ENCODE results near the gene TMEM161A. TPM values are rescaled to one million over a fixed set of nuclear protein-coding genes. Genes with fewer than 3 reads are reported as not detected.
A peak's percentile ranks its signal among the peaks of the same experiment; 100 is the strongest.

Gene TMEM161A
- total RNA-seq, result 10 to 100 TPM; 15.1 to 21.9 (median 18.4) TPM
- 10 to 100 TPM; 17.0 to 31.7 (median 26.2) TPM for polyA plus RNA-seq
- long read RNA-seq, donor 1, partial matches to known transcripts, result 0 of 7 reads
- long read RNA-seq, donor 1, other reads (novel, unspliced or antisense), result 0 of 7 reads
- long read RNA-seq, donor 2, partial matches to known transcripts, result 5 of 9 reads
- long read RNA-seq, donor 2, other reads (novel, unspliced or antisense), result 0 of 9 reads

DNA sequence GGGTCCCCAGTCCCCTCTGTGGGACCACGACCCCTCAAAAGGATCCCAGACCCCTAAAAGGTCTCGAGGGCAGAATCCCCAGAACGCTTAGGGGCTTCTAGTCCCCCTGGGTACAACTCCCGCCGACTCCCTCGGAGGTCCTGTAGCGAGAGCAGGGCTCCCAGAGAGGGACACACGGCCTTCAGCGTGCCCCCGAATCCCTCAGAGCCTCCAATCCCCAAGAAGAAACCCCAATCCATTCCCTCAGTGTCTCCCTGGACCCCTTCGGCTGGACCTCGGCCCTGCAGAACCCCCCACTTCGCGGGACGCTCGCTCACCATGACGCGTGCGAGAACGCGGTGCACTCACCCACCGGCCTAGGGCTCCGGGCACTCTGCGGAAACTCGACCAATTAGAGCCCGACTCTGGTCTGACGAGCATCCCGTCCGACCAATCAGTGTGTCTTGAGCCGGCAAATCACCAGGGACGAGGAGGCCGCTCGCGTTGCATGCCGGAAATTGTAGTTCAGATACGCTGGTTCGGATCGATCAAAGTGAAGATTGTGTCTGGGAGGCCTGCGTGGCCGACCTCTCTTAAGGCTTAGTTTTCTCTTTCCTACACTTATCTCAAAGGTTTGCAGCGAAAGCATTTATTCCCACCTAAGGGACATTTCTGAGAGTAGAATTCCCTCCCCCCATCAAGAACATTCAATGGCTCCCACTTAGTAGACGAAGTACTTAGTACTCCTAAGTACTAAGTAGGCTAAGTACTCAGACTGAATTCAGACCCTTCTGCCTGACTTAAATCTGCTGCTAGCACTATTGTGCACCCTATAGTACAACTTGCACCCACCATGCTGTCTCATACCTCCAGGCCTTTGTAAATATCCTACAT lies at the start of gene TMEM161A:
TSS of gene TMEM161A (minus strand) at position 370 of the 873 bp plus-strand sequence. CDS start at position 320, 50 bp downstream.
- TF ChIP-seq POLR2A (IDR thresholded peaks at IDR 0.05) (peak in 2 of 3 donors; percentile 11 to 54), POLR2AphosphoS5 (IDR thresholded peaks at IDR 0.05) (peak; percentile 89 to 95 (median 91)), CTCF (IDR thresholded peaks at IDR 0.05 in 8 of 11, conservative IDR thresholded peaks at IDR 0.05 in 3 of 11) (peak in 3 of 11 experiments; percentile 13 to 28 (median 22))
- Histone ChIP-seq H3K27me3 (replicated peaks in 1 of 7) (no peaks in the 10 kb centered on the region), H3K9me3 (no peaks in the 10 kb centered on the region), H3K27ac (peak within 1 kb of the TSS; percentile 48 to 85 (median 68)), H3K36me3 (no peaks in the 10 kb centered on the region), H3K4me3 (peak within 1 kb of the TSS; percentile 50 to 77 (median 64)), H3K4me1 (peaks cover 0 to 40% (median 22%) of the 10 kb centered on the region in 6 donors)
- DNase-seq, result peak; percentile 96
- intact Hi-C loops (cut with DNase I; ENCODE audit: low total_unique reads), result loop anchor here (5.0 kb wide), 1 partner anchor 76 kb away; the partner anchor contains the start of gene SLC25A42
- WGBS, 5 donors, result 3% methylated on average over 37 to 42 of the region's 42 CpGs

- H3K27ac ChIP-seq, result peak overlapping the region in 7 of 8 donors; percentile 72 to 95 (median 91)
- no peak for TF ChIP-seq CTCF (IDR thresholded peaks at IDR 0.05 in 8 of 11, conservative IDR thresholded peaks at IDR 0.05 in 3 of 11)
- peak in 1 of 3 donors; percentile 32 for TF ChIP-seq POLR2AphosphoS5 (IDR thresholded peaks at IDR 0.05)
- DNase-seq, result no peak
- peaks cover 0 to 72% (median 23%) of the 10 kb centered on the region in 6 donors for H3K36me3 ChIP-seq
- H3K4me3 ChIP-seq, result peak overlapping the region in 1 of 8 donors; percentile 44
- intact Hi-C loops (cut with DNase I; ENCODE audit: low total_unique reads), result no loop called here
- no peaks in the 10 kb centered on the region for H3K27me3 ChIP-seq (replicated peaks in 1 of 7)
- peaks cover 0 to 10% (median 4%) of the 10 kb centered on the region in 8 donors for H3K9me3 ChIP-seq
- WGBS, 5 donors, result 93 to 98% (median 96%) methylated on average over 14 of the region's 14 CpGs
- H3K4me1 ChIP-seq, result peaks cover 18 to 94% (median 54%) of the 10 kb centered on the region in 6 donors
Measured at GRCh38 chr19:19186742-19187141, 48.5 kb upstream of the TMEM161A start.

- no peaks in the 10 kb centered on the region for H3K27me3 ChIP-seq (replicated peaks in 1 of 7)
- no peak for DNase-seq
- peak overlapping the region in 1 of 8 donors; percentile 44 for H3K4me3 ChIP-seq
- TF ChIP-seq POLR2A (IDR thresholded peaks at IDR 0.05) (no peak), POLR2AphosphoS5 (IDR thresholded peaks at IDR 0.05) (peak in 2 of 3 donors; percentile 28 to 47), CTCF (IDR thresholded peaks at IDR 0.05 in 8 of 11, conservative IDR thresholded peaks at IDR 0.05 in 3 of 11) (peak in 9 of 11 experiments; percentile 24 to 71 (median 60))
- H3K9me3 ChIP-seq, result peaks cover 0 to 10% (median 4%) of the 10 kb centered on the region in 8 donors
- intact Hi-C loops (cut with DNase I; ENCODE audit: low total_unique reads), result no loop called here
- peaks cover 0 to 79% (median 30%) of the 10 kb centered on the region in 6 donors for H3K36me3 ChIP-seq
- peak overlapping the region in 7 of 8 donors; percentile 72 to 95 (median 91) for H3K27ac ChIP-seq
- peaks cover 15 to 91% (median 49%) of the 10 kb centered on the region in 6 donors for H3K4me1 ChIP-seq
- 56 to 78% (median 74%) methylated on average over 5 to 9 of the region's 9 CpGs for WGBS, 5 donors
Measured at GRCh38 chr19:19185853-19186740, 47.8 kb upstream of the TMEM161A start.
